ENCODE data around the gene FNDC5.

FNDC5 gene

DNA sequence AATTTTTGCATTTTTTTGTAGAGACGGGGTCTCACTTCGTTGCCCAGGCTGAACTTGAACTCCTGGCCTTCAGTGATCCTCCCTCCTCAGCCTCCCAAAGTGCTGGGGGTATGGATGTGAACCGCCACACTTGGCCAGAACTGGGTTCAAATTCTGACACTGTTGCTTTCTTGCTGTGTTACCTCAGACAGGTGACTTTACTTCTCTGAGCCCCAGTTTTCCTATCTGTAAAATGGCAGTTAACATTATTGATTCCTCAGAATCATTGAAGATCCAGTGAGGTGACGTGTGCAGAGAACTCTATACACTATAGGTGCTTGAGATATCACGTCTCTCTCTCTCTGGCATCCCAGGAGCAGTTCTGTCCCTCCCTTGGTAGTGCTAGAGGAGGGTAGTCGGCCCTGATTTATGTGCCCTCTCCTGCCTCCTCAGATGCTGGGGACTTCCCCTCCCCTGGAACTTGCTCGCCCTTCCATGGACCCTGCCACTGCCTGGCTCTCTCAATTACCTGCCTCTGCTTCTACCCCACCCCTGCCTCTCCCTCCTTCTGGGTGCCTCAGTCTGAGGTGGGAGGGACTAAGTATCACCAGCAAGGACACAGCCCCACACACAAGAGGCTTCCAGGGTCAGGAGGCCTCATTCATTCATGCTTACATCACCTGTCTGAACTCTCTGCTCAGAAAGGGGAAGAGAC, 12.8 kb upstream of the FNDC5 start:
- no peak for DNase-seq

- DNase-seq = no peak
Observed at GRCh38 chr1:32881871-32882850, 11.4 kb upstream of the FNDC5 start.

DNA sequence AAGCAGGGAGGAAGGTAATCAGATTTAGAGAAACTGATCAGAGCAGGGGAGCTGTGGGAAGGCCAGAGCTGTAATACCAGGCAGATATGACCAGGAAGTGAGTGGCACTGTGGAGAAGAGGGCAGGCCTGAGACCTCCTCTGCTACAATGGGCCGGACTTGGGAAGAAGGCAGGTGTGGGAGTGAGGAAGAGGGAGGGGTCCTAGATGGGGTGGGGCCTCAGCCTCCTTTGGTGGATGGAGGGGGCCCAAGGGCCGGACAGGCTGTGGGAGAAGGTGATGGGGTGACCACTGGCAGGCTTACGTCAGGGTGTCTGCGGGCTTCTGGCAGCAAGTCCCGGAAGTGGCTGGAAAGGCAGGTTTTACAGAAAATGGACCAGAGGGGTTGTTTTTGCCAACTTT, 10.6 kb upstream of the FNDC5 start:
- DNase-seq = no peak

GRCh38 chr1:32878637-32879041, 7.9 kb upstream of the FNDC5 start:
- DNase-seq = no peak

DNA sequence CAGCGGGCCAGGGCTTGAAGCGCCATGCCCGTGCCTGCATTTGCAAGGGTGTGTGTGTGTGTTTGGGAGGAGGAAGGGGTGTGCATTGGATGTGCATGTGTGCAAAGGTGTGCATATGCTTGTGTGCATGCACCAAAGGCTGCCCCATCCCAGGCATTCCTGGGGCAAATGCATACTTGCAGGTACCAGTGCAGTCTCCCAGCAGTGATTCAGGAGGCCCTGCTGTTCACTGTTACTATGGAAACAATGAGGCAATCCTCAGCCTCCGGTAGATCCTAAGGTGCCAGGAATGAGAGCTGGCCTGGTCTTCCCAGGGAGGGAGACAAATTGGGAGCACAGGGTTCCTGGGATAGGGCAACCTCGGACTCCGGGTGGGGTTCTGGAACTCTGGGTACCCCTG, 7.5 kb upstream of the FNDC5 start:
- DNase-seq = no peak

- no peak for DNase-seq
Observed at GRCh38 chr1:32877211-32878110, 6.7 kb upstream of the FNDC5 start.

DNA sequence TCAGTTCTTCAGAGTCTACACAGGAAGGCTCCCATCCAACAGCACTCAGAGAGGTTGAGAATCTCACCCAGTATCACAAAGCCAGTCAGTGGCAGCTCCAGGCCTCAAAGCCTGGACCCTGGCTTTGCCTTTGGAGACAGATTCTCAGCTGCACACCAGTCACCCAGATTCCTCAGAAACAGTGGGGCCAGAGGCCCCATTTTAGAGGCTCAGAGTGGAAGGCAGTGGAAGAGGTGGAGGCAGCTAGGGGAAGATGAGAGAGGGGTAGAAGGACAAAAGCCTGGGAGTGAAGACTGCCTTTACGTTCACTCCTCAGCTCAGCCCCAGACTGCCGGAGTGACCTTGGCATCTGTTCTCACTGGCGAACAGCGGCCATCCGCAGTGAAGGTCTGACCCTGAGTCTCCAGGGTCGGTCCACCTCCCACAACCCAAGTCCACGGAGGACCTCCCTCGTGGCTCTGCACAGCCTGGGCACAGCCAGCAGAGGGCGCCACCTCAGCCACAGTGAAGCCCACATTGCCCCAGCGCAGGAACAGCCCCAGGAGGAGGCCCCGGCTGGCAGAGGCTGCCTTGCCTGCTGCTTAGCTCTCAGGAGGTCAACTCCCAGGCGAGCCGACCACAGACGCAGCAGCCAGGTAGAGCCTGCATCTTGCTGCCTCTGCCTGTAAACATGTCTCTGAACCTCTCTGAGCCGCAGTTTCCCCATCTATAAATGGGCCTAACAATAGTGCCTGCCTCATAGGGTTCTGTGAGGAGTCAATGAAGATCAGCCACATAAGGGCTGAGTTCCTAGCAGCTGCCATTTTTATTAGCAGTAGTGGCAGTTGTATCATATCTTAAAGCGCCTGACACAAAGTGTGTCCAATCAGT, 5.9 kb upstream of the FNDC5 start:
- DNase-seq = no peak

GRCh38 chr1:32874860-32875752, 4.4 kb upstream of the FNDC5 start:
- no peak for DNase-seq

DNA sequence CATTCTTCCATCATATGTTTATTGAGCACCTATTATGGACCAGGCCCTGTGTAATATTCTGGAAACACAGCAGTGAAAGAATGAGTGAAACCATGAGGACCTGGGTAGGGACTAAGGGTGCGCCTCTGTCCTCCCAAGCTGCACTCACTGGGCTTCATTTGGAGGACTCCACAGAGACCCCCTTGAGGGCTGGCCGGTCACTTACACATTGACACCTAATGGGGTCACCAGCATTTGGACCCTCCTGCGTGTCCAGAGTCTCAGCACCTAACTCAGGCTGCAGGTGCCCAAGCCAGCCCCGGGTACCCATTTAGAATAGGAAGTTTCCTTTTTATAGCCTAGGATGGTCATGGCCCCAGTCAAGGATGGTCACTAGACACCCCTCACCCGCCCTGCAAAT, 2.8 kb upstream of the FNDC5 start:
- DNase-seq = no peak

- no peak for DNase-seq
Observed at GRCh38 chr1:32872192-32872460, 1.4 kb upstream of the FNDC5 start.

GRCh38 chr1:32871364-32872191, 866 bp upstream of the FNDC5 start:
- DNase-seq = no peak

GRCh38 chr1:32869923-32870614, 643 bp downstream of the FNDC5 start:
- DNase-seq = no peak

DNA sequence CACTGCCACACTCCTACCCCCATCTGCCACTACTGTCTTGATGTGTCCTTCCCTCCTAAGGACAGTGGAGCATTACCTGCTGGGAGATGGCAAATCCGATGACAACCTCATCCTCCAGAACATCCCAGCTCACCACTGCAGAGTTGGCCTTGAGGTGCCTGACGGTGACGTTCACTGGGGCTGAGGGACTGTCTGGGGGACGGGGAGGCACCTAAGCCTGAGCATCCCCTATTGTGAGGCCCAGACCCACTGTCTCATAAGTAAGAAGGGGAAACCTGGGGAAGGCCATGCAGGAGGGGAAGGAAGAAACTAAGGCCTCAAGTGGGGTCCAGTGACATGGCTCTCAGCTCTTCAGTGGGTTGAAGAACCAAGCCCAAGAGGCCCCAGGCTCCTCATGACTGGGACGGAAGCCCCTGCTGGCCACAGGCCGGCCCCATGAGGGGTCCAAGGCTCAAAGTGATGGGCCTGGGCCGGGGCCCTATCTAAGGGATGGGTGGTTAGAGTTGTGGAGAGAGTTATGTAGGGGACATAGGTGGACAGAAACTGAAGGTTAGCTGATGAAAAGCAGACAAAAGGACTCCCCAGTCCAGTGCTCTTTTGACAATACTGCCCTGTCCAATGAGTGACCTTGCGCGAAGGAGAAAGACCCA, 1.8 kb downstream of the FNDC5 start:
- DNase-seq = no peak

DNA sequence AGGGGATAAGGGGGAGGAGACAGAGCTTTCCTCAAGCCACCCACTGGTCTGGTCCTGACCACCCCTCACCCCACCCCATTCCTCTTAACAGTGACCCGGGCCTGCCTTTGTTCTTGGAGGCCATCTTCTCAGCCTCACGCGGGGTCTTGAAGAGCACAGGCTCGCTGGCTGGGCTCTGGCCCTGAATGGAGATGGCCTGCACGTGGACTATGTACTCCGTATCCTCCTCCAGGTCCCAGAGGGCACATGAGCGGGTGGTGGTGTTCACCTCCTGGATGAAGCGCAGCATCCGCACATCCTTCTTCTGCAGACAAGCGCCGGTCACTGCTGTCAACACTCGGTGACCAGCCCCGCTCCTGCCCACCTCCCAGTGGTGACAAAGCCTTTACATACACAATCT, 2.6 kb downstream of the FNDC5 start:
- no peak for DNase-seq

DNA sequence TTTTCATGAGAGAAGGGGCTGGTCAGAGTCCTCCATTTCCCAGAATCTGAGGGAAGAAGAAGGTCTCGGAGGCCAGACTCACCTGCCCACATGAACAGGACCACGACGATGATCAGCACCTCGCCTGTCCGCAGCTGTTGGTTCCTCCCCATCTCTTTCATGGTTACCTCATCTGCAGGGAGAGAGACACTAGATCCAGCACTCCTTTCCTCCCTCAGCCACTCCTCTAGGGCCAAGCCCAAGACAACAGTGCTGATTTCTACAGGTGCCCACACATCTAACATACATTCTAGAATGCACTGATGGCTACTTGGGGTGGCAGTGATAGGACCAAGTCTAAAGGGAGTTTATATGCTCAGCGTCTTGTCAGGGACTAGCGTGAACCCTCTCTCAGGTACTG, 3.0 kb downstream of the FNDC5 start:
- DNase-seq = no peak

DNA sequence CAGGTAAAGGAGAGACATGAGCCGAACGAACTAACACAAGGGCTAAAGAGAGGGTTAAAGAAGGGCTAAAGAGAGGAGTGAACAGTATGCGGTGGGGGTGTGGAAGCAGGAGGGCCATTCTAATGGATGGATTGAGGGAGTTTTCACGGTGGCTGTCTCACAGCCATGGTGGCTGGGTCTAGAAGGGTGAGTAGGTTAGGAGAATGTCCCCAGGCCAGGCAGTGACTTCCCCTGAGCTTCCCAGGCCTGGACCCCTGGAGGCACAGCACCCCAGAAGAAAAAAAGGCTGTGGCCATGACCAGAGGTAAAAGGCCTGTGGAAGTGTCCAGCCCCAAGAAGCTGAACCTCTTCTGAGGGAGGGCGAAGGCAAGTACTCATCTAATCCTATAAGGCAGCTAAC, 3.6 kb downstream of the FNDC5 start:
- no peak for DNase-seq

GRCh38 chr1:32865639-32866405, 4.9 kb downstream of the FNDC5 start:
- no peak for DNase-seq

DNA sequence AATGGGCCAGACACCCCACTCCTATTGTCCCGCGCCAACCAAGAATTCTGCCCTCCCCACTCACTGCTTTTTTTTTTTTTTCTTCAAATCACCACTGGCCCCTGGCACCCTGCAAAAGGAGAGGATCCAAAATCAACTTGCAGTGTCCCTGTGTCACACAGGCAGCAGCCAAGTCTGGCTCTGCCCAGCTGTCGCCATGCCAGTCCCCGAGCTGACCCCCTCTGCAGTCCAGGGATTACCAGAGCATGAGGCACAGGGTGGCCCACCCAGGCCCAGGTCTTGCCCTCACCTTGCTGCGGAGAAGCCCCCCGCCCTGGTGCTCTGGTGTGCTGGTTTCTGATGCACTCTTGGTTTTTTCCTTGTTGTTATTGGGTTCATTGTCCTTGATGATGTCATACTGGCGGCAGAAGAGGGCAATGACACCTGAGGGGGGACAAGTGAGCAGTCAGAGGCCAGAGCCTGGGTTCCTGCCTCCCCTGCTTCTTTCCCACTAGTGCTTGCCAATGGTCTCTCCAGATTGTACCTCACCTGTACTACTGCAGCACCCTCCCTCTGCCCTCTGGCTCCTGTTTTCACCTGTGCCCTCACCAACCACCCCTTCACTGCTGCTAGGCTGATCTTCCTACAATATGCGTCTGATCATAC, 6.2 kb downstream of the FNDC5 start:
- no peak for DNase-seq

All from kidney glomerular epithelial cell (primary cell).